ENCODE results near the gene OTUD4. TPM values are rescaled to one million over a fixed set of nuclear protein-coding genes. Genes with fewer than 3 reads are reported as not detected.
"Not testable (repeated sequence)": the region's sequence is repeated elsewhere in the genome, so short reads cannot be mapped to it uniquely, and the experiment has no call there.

Gene OTUD4
- 31.1 and 34.0 TPM in 2 replicates for total RNA-seq
- long read RNA-seq, full-length matches to known transcripts = 1 of 8 reads
- long read RNA-seq, partial matches to known transcripts = 3 of 8 reads
- long read RNA-seq, other reads (novel, unspliced or antisense) = 4 of 8 reads

- H3K36me3 Mint-ChIP-seq (ENCODE audit: low read depth) = no peaks in the 10 kb centered on the region
- H3K4me1 Mint-ChIP-seq = peaks cover 34% of the 10 kb centered on the region
- peak; percentile 80 for DNase-seq (ENCODE audit: low read depth, low spot score)
- peak within 1 kb of the TSS; percentile 71 for H3K27ac Mint-ChIP-seq (ENCODE audit: unreplicated experiment)
- peak; percentile 17 for TF ChIP-seq CTCF (conservative IDR thresholded peaks at IDR 0.05)
- H3K27me3 Mint-ChIP-seq (ENCODE audit: low read depth) = peaks cover 3% of the 10 kb centered on the region
- no peaks in the 10 kb centered on the region for H3K9me3 Mint-ChIP-seq
- H3K4me3 Mint-ChIP-seq = peak within 1 kb of the TSS; percentile 95
Observed at GRCh38 chr4:145180298-145181090, at the start of gene OTUD4. OTUD4 (minus strand) TSS chr4:145180589; CDS start chr4:145179973, 616 bp downstream.

- not testable (repeated sequence) for H3K27me3 Mint-ChIP-seq (ENCODE audit: low read depth); H3K36me3 Mint-ChIP-seq (ENCODE audit: low read depth); H3K9me3 Mint-ChIP-seq; DNase-seq (ENCODE audit: low read depth, low spot score); H3K4me3 Mint-ChIP-seq; H3K4me1 Mint-ChIP-seq; H3K27ac Mint-ChIP-seq (ENCODE audit: unreplicated experiment)
Observed at GRCh38 chr4:145223228-145223627, 42.8 kb upstream of the OTUD4 start.

- H3K36me3 Mint-ChIP-seq (ENCODE audit: low read depth); H3K27me3 Mint-ChIP-seq (ENCODE audit: low read depth); H3K9me3 Mint-ChIP-seq; H3K4me3 Mint-ChIP-seq; DNase-seq (ENCODE audit: low read depth, low spot score); H3K4me1 Mint-ChIP-seq; H3K27ac Mint-ChIP-seq (ENCODE audit: unreplicated experiment): not testable (repeated sequence)
Observed at GRCh38 chr4:145221529-145221928, 41.1 kb upstream of the OTUD4 start.

GRCh38 chr4:145219090-145219489 is 38.7 kb upstream of the OTUD4 start:
- TF ChIP-seq CTCF (conservative IDR thresholded peaks at IDR 0.05) = no peak
- DNase-seq (ENCODE audit: low read depth, low spot score) = no peak

GRCh38 chr4:145218251-145218650 is 37.9 kb upstream of the OTUD4 start:
- Mint-ChIP-seq H3K9me3 (no peaks in the 10 kb centered on the region), H3K4me3 (no peak overlapping the region), H3K36me3 (ENCODE audit: low read depth) (no peaks in the 10 kb centered on the region), H3K4me1 (peaks cover 5% of the 10 kb centered on the region), H3K27ac (ENCODE audit: unreplicated experiment) (no peak overlapping the region), H3K27me3 (ENCODE audit: low read depth) (peaks cover 5% of the 10 kb centered on the region)
- no peak for DNase-seq (ENCODE audit: low read depth, low spot score)
- TF ChIP-seq CTCF (conservative IDR thresholded peaks at IDR 0.05) = no peak

More at GRCh38 chr4:145219090-145219489, 38.7 kb upstream of the OTUD4 start:
- no peak overlapping the region for H3K4me3 Mint-ChIP-seq
- no peak overlapping the region for H3K27ac Mint-ChIP-seq (ENCODE audit: unreplicated experiment)
- H3K9me3 Mint-ChIP-seq = peaks cover 2% of the 10 kb centered on the region
- H3K36me3 Mint-ChIP-seq (ENCODE audit: low read depth) = no peaks in the 10 kb centered on the region
- H3K27me3 Mint-ChIP-seq (ENCODE audit: low read depth) = peaks cover 7% of the 10 kb centered on the region
- H3K4me1 Mint-ChIP-seq = peaks cover 5% of the 10 kb centered on the region

GRCh38 chr4:145217349-145217748 is 37.0 kb upstream of the OTUD4 start:
- Mint-ChIP-seq H3K36me3 (ENCODE audit: low read depth) (no peaks in the 10 kb centered on the region), H3K27ac (ENCODE audit: unreplicated experiment) (no peak overlapping the region)

More at GRCh38 chr4:145217349-145217748, 37.0 kb upstream of the OTUD4 start:
- Mint-ChIP-seq H3K4me3 (no peak overlapping the region), H3K9me3 (no peaks in the 10 kb centered on the region), H3K4me1 (peaks cover 5% of the 10 kb centered on the region), H3K27me3 (ENCODE audit: low read depth) (peaks cover 5% of the 10 kb centered on the region)
- no peak for DNase-seq (ENCODE audit: low read depth, low spot score)
- TF ChIP-seq CTCF (conservative IDR thresholded peaks at IDR 0.05) = no peak

Data from neural crest cell (in vitro differentiated cells).